Measurements from ENCODE around the gene UBE2I. TPM values are rescaled to one million over a fixed set of nuclear protein-coding genes. Genes with fewer than 3 reads are reported as not detected.

The UBE2I gene
- total RNA-seq, 1 experiment from 2014 or later = 212 TPM

DNA sequence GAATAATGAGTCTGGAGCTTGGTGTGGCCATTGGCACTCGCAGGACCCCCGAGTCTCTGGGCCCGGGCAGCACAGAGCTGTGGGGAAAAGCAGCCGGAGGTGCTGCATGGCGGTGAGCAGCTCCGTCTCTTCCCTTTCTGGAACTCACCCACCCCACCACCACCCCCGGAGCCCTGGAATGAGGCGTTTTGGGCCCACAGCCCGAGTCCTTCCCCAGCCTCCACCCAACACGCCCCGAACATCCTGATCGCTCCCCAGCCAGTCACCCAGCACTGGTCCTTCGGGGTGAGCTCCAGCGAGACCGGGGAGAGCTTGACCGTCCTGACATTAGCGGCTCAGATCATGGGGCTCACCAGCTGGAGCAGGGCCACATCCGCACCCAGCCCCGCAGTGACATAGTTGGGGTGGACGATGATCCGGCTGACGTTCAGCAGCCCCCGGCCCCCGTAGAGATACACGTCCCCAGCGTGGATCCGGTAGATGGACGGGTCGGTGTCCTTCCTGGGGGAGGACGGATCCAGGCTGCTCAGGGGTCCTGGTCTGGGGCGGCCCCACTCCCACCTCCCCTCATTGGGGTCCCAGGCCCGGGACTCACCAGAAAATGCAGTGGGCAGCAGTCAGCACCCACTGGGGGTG is 47.1 kb upstream of the UBE2I start:
- Histone ChIP-seq H3K4me1 (ENCODE audit: control insufficient read depth in 1 of 2, insufficient read depth in 2 of 2, low read length in 2 of 2) (peaks cover 4 to 13% of the 10 kb centered on the region in 2 experiments; a peak in 3 of 4 replicates), H3K9me3 (ENCODE audit: control insufficient read depth in 1 of 2, insufficient read depth in 1 of 2, low read depth in 1 of 2, low read length in 2 of 2) (no peaks in the 10 kb centered on the region; a peak in 1 of 4 replicates), H3K27me3 (ENCODE audit: insufficient read depth, low read length) (peaks cover 4% of the 10 kb centered on the region; the same call in 1 of the 2 replicates), H3K36me3 (ENCODE audit: control insufficient read depth in 1 of 2, insufficient read depth in 2 of 2, low read length in 2 of 2) (no peaks in the 10 kb centered on the region), H3K79me2 (ENCODE audit: insufficient read depth, low read length) (no peaks in the 10 kb centered on the region), H3K27ac (ENCODE audit: low read depth, low read length) (no peak overlapping the region), H3K4me2 (ENCODE audit: low read length) (no peak overlapping the region), H3K9ac (ENCODE audit: low read length) (no peak overlapping the region), H3K4me3 (replicated peaks in 1 of 2; ENCODE audit: low read depth in 1 of 2, low read length in 2 of 2) (no peak overlapping the region), H4K20me1 (ENCODE audit: insufficient read depth) (no peaks in the 10 kb centered on the region), H3K9me2 (ENCODE audit: insufficient read depth) (no peaks in the 10 kb centered on the region), H2AFZ (ENCODE audit: low read depth, low read length, poor library complexity, severe bottlenecking) (no peak overlapping the region)
- ATAC-seq (no peak), DNase-seq (ENCODE audit: low read depth, low spot score) (no peak)
- intact Hi-C loops (cut with micrococcal nuclease) = no loop called here
- ChIA-PET POLR2A (no interaction called here), RAD21 (ENCODE audit: low non-redundant PET in 1 of 2, low total read pairs in 2 of 2, uncharacterized antibody in 2 of 2, unreplicated experiment in 2 of 2) (no interaction called here), CTCF (no interaction called here)
- TF ChIP-seq, protein P1, sequence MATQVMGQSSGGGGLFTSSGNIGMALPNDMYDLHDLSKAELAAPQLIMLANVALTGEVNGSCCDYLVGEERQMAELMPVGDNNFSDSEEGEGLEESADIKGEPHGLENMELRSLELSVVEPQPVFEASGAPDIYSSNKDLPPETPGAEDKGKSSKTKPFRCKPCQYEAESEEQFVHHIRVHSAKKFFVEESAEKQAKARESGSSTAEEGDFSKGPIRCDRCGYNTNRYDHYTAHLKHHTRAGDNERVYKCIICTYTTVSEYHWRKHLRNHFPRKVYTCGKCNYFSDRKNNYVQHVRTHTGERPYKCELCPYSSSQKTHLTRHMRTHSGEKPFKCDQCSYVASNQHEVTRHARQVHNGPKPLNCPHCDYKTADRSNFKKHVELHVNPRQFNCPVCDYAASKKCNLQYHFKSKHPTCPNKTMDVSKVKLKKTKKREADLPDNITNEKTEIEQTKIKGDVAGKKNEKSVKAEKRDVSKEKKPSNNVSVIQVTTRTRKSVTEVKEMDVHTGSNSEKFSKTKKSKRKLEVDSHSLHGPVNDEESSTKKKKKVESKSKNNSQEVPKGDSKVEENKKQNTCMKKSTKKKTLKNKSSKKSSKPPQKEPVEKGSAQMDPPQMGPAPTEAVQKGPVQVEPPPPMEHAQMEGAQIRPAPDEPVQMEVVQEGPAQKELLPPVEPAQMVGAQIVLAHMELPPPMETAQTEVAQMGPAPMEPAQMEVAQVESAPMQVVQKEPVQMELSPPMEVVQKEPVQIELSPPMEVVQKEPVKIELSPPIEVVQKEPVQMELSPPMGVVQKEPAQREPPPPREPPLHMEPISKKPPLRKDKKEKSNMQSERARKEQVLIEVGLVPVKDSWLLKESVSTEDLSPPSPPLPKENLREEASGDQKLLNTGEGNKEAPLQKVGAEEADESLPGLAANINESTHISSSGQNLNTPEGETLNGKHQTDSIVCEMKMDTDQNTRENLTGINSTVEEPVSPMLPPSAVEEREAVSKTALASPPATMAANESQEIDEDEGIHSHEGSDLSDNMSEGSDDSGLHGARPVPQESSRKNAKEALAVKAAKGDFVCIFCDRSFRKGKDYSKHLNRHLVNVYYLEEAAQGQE (IDR thresholded peaks at IDR 0.05; ENCODE audit: low read depth) = no peak
- TF ChIP-seq ELF1 (IDR thresholded peaks at IDR 0.05; ENCODE audit: borderline replicate concordance, low read depth) = no peak
- TF ChIP-seq SRF (IDR thresholded peaks at IDR 0.05; ENCODE audit: low read depth) = no peak
- no peak for TF ChIP-seq EGR1 (IDR thresholded peaks at IDR 0.05; ENCODE audit: low read depth)
- TF ChIP-seq, protein P2, sequence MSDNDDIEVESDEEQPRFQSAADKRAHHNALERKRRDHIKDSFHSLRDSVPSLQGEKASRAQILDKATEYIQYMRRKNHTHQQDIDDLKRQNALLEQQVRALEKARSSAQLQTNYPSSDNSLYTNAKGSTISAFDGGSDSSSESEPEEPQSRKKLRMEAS (IDR thresholded peaks at IDR 0.05) = no peak
- TF ChIP-seq POLR2A (IDR thresholded peaks at IDR 0.05; ENCODE audit: borderline replicate concordance, extremely low read depth, insufficient read depth, insufficient read length) = no peak
- no peak for TF ChIP-seq CEBPB (IDR thresholded peaks at IDR 0.05; ENCODE audit: low read depth)
- no peak for TF ChIP-seq JUND (IDR thresholded peaks at IDR 0.05)
- no peak for TF ChIP-seq EZH2 (IDR thresholded peaks at IDR 0.05)
- TF ChIP-seq TCF7L2 (IDR thresholded peaks at IDR 0.05; ENCODE audit: borderline replicate concordance, extremely low read depth, insufficient read depth, insufficient read length) = no peak
- BruUV-seq (replicated peaks) = no TSS peak

Data from HCT116 (cell line).